Measurements from ENCODE around the gene SAMD10.
"Not testable (repeated sequence)": the region's sequence is repeated elsewhere in the genome, so short reads cannot be mapped to it uniquely, and the experiment has no call there.

SAMD10 gene

GRCh38 chr20:63979557-63980316, at the start of gene SAMD10:
Gene SAMD10 (minus strand): TSS chr20:63979642. CDS start chr20:63979467, 175 bp downstream.
- DNase-seq (ENCODE audit: low read depth) = peak; percentile 79

- no peak for DNase-seq (ENCODE audit: low read depth)
Measured at GRCh38 chr20:64027981-64028685, 48.7 kb upstream of the SAMD10 start.

GRCh38 chr20:64025826-64026412, 46.5 kb upstream of the SAMD10 start:
- no peak for DNase-seq (ENCODE audit: low read depth)

- no peak for DNase-seq (ENCODE audit: low read depth)
Measured at GRCh38 chr20:64025101-64025825, 45.8 kb upstream of the SAMD10 start.

GRCh38 chr20:64024141-64024990, 44.9 kb upstream of the SAMD10 start:
- DNase-seq (ENCODE audit: low read depth) = no peak

GRCh38 chr20:64023361-64024140, 44.1 kb upstream of the SAMD10 start:
- DNase-seq (ENCODE audit: low read depth) = no peak

GRCh38 chr20:64022671-64023360, 43.4 kb upstream of the SAMD10 start:
- DNase-seq (ENCODE audit: low read depth) = no peak

- DNase-seq (ENCODE audit: low read depth) = no peak
Measured at GRCh38 chr20:64021124-64021975, 41.9 kb upstream of the SAMD10 start.

- DNase-seq (ENCODE audit: low read depth) = no peak
Measured at GRCh38 chr20:64015635-64016034, 36.2 kb upstream of the SAMD10 start.

- not testable (repeated sequence) for DNase-seq (ENCODE audit: low read depth)
Measured at GRCh38 chr20:64012385-64013154, 33.1 kb upstream of the SAMD10 start.

- DNase-seq (ENCODE audit: low read depth) = no peak
Measured at GRCh38 chr20:64011366-64011779, 31.9 kb upstream of the SAMD10 start.

- no peak for DNase-seq (ENCODE audit: low read depth)
Measured at GRCh38 chr20:64010711-64011237, 31.3 kb upstream of the SAMD10 start.

- no peak for DNase-seq (ENCODE audit: low read depth)
Measured at GRCh38 chr20:64009811-64010387, 30.5 kb upstream of the SAMD10 start.

- DNase-seq (ENCODE audit: low read depth) = no peak
Measured at GRCh38 chr20:64006902-64007301, 27.5 kb upstream of the SAMD10 start.

GRCh38 chr20:64006490-64006889, 27.0 kb upstream of the SAMD10 start:
- no peak for DNase-seq (ENCODE audit: low read depth)

GRCh38 chr20:64005394-64005793, 26.0 kb upstream of the SAMD10 start:
- DNase-seq (ENCODE audit: low read depth) = no peak

- DNase-seq (ENCODE audit: low read depth) = no peak
Measured at GRCh38 chr20:64003960-64004725, 24.7 kb upstream of the SAMD10 start.

Data from activated T-cell treated with anti-CD3 and anti-CD28 coated beads for 24 hours (primary cell).